SK-N-SH (cell line): ENCODE data around the gene NTSR1.

Source experiments
- CHD2 ChIP-seq: fragments of 150-350 bp; IDR thresholded peaks from 2 replicates; pipeline ENCODE4 v1.6.1; 2018; ENCODE audit warnings: low read length; ENCODE audit not compliant: partially characterized antibody
- CTCF ChIP-seq: fragments of 200-600 bp; sonication (generic); IDR thresholded peaks from 2 replicates; pipeline ENCODE4 v1.6.1; 2017; ENCODE audit warnings: antibody characterized with exemption, mild to moderate bottlenecking, moderate library complexity
- FOXJ3 ChIP-seq: sonication (generic); formaldehyde crosslinking; IDR thresholded peaks from 2 replicates; pipeline ENCODE4 v1.5.1; 2020; ENCODE audit warnings: mild to moderate bottlenecking, missing genetic modification reagents
- FOXM1 ChIP-seq: IDR thresholded peaks from 2 replicates; pipeline ENCODE4 v1.4.0; 2012; ENCODE audit warnings: low read depth, mild to moderate bottlenecking
- GATA2 ChIP-seq: sonication (generic); formaldehyde crosslinking; IDR thresholded peaks from 2 replicates; pipeline ENCODE4 v1.5.0; 2020; ENCODE audit warnings: mild to moderate bottlenecking, missing genetic modification reagents
- PBX3 ChIP-seq: IDR thresholded peaks from 2 replicates; pipeline ENCODE4; 2012
- POLR2AphosphoS5 ChIP-seq: IDR thresholded peaks from 2 replicates; pipeline ENCODE4 v1.6.1; 2012; ENCODE audit warnings: low read depth, low read length
- REST ChIP-seq: IDR thresholded peaks from 2 replicates; pipeline ENCODE4 v1.6.1; 2012; ENCODE audit warnings: mild to moderate bottlenecking, low read depth, low read length, moderate library complexity
- RXRA ChIP-seq: IDR thresholded peaks from 2 replicates; pipeline ENCODE4 v1.4.0; 2012; ENCODE audit warnings: low read depth, mild to moderate bottlenecking, borderline replicate concordance
- TEAD4 ChIP-seq: IDR thresholded peaks from 2 replicates; pipeline ENCODE4 v1.4.0; 2012; ENCODE audit warnings: mild to moderate bottlenecking, borderline replicate concordance; ENCODE audit not compliant: insufficient read depth
- USF2 ChIP-seq: fragments of 150-350 bp; IDR thresholded peaks from 2 replicates; pipeline ENCODE4 v1.6.1; 2017; ENCODE audit warnings: antibody characterized with exemption, low read length, low read depth, borderline replicate concordance
- TF ChIP-seq, protein P1 (sequence below): IDR thresholded peaks from 2 replicates; pipeline ENCODE4 v1.4.0; 2012; ENCODE audit warnings: low read depth

DNA sequence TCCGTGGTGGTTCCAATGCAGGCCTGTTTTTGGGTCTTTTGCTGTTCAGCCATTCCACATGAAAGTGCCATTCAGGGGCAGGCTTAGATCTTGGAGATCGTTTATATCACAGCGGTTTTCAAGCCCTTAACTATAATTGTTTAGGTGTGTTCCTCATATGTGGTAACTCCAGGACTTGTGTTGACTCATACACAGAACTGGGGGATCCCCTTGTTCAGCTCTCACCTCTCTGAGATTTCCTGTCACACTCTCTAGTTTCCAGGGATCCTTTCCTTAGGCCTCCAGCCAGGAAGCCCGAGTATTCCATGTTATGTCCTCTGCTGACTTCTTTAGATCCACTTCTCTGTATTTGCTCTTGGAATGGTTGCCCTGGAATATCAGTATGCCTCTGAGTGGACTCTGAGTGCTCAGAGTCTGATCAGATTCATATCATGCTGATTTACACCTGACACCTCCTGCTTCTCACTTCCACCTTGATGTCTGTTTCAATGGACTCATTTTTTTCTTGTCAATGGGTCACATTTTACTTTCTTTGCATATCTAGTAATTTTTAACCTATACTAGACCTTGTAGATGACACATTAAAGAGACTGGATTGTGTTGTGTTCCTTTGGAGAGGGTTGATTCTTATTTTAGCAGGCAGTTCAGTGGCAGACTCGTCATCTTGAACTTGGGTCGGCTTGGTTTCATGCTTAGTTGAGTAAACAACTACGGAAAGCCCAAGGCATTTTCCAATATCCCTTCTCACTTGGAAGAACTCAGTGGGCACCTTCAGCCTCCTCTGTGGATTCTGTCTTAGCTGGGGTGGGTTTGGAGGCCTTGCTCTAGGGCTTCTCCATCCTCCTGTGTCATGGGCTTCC, 13.1 kb downstream of the NTSR1 start:
- TF ChIP-seq CTCF (no peak), FOXM1 (no peak), PBX3 (no peak), POLR2AphosphoS5 (no peak), CHD2 (no peak), REST (no peak), USF2 (no peak), FOXJ3 (CRISPR knock-in tag) (no peak), TEAD4 (no peak), GATA2 (CRISPR knock-in tag) (no peak), RXRA (no peak)
- TF ChIP-seq, protein P1, sequence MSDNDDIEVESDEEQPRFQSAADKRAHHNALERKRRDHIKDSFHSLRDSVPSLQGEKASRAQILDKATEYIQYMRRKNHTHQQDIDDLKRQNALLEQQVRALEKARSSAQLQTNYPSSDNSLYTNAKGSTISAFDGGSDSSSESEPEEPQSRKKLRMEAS, result no peak
